HG03342 (cell line): ENCODE results near the gene ECHDC3.
"Not testable (repeated sequence)": the region's sequence is repeated elsewhere in the genome, so short reads cannot be mapped to it uniquely, and the experiment has no call there.

Experiments used
- ATAC-seq: cut with Tn5 transposase; IDR thresholded peaks from one replicate; pipeline ENCODE4 v1.9.1; 2021; ENCODE audit warnings: mild to moderate bottlenecking, moderate library complexity; ENCODE audit not compliant: unreplicated experiment

The ECHDC3 gene

DNA sequence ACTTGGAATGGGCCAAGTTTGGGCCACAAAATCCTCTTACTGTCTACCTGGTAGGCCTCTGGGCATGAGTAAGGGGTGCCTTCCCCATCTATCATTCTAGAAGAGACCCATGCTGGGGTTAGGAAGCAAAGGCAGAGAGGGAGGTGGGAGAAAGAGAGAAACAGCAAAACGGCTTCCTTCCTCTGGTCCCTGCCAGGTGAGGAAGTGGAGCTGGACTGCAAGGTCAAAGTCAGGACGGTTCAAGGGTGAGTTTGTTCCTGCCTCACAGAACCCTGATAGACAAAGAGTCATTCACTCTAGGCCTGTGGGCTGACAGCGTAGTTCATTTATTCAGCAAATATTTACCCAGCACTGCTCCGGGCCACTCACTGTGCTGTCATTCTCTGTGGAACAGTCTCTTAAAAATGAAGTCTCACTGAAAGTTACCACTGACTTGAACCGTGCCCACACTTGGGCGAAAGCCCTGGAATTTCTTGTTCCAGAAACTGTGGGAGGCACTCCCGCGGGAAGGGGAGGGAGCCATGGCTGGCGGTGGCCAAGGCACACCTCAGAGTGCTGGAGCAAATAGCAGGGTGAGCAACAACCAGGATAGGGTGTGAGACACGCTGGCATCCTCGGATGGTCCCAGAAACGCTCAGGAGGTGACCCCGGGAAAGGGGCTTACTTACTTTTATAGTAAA, 26.2 kb upstream of the ECHDC3 start:
- ATAC-seq = no peak

DNA sequence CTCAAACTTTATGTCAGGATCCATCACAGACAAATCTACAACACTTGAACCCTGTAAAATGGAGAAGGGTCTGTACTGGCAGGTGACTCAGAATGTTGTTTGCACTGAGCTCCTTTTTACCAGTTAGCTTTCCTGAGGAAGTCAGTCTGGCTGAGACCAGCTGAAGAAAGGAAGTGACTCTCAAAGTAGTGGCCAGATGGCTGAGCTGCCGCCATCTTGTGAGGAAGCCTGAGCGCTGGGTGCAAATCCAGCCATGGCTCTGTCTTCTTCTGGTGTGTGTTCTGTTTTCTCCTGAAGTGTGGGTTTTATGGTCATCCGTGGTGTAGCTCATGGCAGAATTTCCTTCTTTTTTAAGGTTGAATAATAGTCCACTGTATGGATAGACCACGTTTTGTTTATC, 25.5 kb upstream of the ECHDC3 start:
- no peak for ATAC-seq

DNA sequence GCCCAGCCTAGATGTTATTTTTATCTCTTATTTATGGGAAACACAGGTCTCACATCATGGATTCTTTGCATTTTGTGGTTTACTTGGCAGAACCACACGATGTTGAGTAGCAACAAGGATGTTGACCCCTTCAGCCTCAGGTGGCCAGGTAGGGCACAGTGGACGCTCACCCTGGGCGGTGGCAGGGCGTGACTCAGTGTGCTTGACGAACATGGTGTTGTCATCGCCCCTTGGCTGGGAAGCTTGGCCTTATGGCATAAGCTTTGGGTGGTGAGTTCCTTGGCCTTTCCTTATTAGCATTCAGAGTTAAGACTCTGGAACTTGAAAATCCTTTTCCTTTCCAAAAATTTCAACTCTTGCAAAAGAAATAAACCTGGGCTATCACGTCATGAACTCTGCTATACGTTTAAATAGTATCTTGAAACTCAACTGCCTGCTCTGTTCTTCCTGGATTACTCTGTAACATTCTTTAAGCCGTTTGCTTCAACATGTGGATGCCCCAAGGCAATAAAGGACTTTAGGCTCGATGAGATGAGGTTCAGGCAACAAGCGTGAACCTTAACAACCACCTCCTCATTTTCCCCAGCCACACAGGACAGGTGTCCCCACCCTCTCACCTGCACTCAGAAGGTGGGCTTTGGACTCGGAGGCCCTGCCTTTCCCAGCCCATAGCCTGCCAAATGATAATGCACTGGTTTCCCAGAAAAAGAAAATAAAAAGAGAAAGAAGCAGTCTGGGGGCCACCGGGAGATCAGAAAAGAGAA, 22.5 kb upstream of the ECHDC3 start:
- ATAC-seq = no peak

DNA sequence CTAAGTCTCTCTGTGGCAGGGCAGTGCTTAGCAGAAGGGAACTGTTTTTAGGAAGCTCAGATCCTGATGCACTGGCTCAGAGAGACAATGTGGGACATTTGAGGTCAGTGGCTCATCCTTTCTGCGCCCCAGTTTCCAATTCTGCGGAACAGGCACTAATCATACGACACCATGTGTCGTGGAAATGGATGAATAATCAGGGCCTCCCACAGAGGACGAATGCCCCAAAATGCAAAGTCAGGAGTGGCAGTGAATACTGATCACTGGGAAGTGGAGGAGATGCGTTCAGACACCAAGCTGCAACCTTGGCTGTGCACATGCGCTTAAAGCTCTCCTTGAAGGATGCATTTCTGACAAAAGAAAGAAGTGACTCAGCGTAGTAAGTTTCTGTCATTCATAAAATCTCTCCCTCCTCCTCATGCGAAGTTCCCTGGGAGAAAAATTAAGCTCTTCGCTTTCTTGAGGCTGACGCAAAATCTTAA, 21.9 kb upstream of the ECHDC3 start:
- no peak for ATAC-seq

DNA sequence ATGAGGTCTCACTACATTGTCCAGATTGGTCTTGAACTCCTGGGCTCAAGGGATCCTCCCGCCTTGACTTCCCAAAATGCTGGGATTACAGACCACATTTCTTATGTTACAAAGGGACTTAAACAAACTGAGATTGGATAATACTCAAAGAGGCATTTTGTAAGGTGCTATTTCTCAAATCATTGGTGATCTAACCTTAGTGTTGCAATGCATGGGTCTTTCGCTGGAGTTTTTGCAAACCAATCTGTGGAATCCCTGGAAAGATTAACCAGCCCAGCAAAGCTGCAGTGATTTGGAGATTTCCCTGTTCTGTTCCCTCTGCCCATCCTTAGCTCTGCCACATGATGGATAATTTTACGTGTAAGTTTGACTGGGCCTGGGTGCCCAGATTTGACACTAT, 20.4 kb upstream of the ECHDC3 start:
- ATAC-seq = no peak

DNA sequence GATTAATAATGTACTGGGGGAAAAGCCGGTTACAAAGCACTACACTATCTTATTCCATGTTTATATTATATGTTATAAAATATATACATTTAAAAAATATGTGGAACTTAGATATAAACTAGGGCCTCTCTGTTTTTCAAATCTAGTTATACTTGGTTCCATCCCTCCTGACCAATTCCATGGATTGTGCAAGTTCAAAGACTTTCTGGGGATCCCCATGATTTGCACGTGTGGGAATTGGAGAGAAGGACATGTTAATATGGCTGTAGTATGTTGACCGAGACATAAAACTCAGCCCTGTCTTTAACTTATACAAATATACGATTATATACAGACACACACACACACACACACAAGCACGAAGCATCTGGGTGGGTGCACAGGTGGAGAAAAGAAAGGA, 18.8 kb upstream of the ECHDC3 start:
- no peak for ATAC-seq

DNA sequence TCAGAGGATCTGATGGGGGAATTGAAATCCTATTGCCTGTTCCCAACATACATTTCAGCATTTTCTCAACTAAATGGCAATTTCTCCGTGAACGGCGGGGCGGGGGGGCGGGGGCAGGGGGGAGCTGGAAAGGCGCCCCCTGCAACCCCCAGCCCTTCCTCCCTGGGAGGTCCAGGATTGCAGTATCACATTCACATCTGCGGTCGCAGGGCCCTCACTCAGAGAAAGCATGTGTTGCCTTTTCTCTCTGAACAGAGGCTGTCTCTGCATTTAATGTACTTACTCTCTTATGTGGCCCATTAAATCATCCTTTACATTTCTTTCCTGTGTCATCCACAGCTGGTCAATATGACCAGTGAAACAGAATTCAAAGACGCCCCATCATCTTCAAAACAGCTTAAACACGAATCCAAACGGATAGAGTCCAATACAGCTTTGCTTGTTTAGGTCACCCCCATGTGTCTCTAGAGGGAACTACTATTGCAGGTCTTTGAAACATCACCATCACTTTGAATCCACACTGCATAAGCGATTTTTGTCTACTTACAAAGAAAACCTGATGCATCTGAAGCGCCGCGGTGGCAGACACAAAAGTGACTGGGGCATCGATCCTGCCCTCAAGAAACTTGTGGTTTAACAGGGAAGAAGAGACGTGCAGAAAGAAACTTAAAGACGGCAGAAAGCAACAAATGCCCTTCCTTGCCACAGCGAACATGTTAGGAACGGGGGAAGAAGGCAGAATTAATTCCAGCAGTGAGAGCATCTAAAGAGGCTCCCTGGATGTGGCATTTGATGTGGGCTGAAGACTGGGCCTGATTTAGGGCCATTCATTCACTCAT, 17.0 kb upstream of the ECHDC3 start:
- no peak for ATAC-seq

DNA sequence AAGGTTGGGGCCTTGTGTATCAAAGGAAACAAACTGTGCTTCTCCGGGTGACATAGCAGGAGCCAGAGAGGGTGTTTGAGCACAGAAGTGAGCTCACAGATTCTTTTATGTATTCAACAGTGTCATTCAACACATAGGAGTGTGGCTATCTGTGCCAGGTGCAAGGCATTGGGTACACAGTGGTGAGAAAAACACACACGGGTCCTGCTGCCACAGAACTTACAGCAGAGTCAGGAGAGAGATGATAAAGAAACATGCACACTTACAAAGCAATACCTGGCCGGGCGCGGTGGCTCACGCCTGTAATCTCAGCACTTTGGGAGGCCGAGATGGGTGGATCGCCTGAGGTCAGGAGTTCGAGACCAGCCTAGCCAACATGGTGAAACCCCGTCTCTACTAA, 16.3 kb upstream of the ECHDC3 start:
- ATAC-seq = no peak

DNA sequence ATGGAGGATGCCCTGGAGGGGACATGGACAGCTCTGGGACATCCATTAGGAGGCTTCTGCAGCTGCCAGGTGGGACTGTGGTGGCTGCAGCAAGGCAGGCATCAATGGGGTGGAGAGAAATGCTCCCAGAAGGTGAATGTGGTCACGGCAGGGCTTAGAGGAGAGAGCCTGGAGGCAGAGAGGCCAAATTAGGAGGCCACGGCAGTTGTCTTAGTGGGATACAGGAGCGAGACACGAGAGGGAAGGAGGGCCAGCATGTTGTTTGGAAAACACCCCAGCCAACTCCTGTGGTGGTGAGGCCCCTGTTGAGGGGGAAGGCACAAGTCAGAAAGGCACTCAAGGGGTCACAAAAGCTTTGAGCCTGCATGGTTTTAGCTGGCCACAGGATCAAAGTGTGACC, 14.6 kb upstream of the ECHDC3 start:
- no peak for ATAC-seq

DNA sequence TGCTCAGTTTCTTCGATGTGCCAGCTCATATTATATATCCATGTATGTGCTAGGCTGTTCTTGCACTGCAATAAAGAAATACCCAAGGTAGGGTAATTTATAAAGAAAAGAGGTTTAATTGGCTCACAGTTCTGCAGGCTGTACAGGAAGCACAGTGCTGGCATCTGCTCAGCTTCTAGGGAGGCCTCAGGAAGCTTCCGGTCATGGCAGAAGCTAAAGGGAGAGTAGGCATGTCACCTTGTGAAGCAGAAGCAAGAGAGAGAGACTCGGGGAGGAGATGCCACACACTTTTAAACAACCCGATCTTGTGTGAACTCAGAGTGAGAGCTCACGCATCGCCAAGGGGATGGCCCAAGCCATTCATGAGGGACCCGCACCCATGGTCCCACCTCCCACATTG, 13.8 kb upstream of the ECHDC3 start:
- ATAC-seq = no peak

DNA sequence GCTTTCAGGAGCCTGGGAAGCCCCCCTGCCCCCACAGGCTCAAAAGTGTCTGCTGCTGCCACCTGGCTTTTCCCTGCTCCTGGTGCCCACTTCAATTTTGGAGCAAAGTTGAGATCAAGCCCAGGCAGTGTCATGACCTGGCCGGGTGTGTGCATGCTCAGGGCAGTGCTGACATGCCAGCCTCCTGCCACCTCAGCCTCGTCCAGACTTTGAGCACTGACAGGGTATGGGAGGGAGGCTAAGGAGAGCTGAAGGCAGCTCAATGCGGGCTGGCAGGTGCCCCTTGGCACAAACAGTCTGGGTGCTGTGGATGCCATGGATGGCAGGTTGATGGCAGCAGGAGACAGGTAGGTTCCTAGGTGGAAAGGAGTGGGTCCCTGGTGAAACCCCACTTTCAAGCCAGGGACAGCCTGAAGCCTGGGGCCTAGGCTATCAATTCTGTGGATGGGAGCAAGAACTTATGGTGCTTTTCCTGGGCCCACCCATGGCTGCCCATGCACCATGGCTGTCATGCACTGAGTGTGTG, 12.3 kb upstream of the ECHDC3 start:
- ATAC-seq = no peak

DNA sequence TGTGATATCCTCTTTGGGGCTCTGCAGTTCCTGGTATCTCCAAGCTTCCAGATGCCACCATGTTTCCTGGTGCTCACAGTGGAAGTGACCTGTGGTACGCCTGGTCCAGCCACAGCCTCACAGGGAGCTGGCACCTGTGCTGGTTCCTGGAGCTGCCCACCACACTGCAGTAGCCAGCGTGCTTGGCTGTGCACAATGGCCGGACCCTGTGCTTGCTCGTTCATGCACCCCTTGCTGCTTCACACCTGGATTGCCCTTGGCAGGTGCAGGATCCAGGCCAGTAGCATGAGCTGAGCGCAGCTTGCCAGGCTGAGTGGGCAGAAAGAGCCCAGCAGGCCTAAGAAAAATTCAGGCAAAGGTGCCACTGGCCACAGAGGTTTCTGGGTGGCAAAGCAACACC, 11.4 kb upstream of the ECHDC3 start:
- no peak for ATAC-seq

DNA sequence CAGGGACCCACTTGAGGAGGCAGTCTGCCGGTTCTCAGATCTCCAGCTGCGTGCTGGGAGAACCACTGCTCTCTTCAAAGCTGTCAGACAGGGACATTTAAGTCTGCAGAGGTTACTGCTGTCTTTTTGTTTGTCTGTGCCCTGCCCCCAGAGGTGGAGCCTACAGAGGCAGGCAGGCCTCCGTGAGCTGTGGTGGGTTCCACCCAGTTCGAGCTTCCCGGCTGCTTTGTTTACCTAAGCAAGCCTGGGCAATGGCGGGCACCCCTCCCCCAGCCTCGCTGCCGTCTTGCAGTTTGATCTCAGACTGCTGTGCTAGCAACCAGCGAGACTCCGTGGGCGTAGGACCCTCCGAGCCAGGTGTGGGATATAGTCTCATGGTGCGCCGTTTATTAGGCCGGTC, 5.4 kb upstream of the ECHDC3 start:
- ATAC-seq = not testable (repeated sequence)

DNA sequence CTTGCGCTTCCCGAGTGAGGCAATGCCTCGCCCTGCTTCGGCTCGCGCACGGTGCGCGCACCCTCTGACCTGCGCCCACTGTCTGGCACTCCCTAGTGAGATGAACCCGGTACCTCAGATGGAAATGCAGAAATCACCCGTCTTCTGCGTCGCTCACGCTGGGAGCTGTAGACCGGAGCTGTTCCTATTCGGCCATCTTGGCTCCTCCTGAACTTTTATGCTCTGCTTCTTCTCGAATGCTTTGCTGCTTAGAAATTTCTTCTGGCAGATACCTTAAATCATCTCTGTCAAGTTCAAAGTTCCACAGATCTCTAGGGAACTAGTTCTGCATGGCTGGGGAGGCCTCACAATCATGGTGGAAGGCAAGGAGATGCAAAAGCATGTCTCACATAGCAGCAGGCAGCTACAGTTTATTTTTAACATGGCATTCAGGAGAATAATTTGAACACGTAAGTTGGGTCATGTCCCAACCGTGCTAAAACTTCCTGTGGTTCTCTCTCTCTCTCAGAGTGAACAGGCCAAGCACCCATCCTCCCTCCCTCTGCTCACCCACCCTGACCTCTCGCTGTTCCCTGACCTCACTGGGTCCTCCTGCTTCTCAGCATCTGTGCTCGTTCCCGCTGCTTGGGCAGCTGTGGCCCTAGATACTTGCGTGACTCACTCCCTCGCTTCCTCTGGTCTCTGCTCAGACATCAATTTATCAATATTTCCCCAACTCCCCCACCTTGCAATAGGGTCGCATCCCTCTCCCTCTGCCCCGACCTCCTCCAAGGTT, 4.7 kb upstream of the ECHDC3 start:
- not testable (repeated sequence) for ATAC-seq

DNA sequence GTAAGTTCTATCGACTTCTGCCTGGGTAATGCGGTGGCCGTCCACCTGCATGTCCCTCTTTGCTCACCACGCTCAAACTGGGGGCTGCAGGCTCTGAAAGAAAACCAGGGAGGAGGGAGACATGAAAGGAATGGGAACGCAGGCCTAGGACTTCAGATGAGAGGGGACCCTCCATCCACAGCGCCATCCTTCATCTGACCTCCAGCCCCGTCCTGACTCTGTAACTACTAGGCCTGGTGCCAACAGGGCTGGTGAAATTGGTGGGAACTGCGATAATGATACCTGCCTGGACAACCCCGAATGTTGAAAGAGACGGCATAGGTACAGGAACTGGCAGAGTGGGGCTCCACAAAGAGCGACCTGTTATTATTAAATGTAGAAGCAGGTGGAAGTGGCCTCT, 1.3 kb upstream of the ECHDC3 start:
- ATAC-seq = no peak

DNA sequence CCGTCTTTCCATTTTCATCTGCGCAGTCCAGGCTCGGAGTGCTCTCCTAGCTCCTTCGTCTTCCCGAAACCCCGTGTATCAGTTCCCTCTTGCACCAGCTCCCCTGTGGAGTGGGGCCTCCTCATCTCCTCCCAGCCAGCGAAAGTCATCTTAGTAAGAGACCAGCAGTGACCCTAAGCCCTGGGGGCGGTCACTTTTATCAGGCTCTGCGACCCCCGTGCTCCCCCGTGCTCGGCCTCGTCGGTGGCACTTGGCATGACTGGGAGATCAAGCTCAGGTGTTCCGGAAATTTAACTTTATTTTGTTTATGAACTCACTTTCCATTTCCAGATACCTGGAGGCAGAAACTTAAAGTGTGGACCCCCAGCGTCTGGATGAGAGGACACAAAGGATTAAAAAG, 574 bp upstream of the ECHDC3 start:
- no peak for ATAC-seq

DNA sequence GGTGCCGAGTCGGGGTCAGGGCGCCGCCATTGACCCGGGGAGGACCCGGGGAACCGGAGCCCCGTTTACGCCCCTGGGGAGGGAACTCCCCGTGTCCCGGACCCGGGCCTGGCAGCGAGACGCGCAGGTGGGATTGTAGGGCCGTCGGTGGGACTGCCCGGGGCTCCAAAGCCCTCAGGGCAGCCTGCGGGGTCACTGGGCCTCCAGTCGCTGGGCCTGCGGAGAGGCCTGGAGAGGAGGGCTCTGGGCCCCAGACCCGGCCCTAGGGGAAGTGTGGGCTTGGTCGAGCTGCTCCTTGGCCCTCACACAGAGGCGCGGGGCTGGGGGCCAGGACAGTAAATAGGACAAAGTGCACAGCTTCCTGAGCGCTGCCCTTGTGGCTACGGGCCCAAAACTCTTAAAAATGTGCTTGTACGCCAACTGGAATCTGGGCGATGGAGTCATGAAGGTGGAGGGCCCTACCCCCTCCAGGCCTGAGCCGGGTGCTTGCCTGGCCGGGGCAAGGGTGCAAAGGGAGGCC, 657 bp downstream of the ECHDC3 start:
- no peak for ATAC-seq

DNA sequence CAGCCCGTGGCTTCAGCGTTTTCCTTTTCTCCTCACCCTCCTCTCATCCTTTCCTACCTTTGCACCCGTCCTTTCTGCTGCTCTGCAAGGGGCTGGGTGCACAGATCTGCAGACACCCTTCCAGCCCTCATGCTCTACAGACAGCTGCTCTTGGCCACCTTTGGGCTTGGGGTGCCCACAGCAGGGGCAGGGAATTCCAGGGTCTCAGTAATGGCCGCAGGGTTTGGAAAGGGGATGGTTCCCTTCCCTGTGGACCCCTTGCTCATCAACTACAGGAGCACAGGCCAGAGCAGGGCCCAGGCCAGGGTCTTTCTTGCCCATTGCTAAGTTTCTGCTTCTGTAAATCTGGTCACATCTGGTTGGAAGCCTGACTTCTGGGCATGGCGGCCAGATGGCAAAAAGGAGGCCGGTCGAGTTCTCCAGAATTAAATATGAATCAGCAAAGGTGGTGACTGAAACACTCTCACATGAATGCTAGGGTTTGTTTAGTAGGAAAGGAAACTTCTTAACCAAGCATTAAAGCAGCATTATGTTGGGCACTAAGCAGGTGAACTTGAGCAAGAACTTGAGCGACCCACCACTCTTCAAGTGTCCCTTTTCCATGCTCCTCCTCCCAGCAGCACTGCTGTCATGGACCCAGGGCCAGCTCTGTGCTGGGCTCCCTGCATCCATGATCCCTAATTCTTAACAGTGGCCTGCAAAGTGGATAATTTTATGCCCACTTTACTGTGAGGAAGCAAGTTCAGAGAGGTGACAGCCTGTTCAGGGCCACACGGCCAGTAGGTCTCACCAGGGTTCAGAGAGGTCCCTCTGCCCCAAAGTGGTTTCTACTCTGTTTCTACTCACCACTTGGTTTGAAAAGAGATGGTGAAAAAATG, 1.5 kb downstream of the ECHDC3 start:
- no peak for ATAC-seq

DNA sequence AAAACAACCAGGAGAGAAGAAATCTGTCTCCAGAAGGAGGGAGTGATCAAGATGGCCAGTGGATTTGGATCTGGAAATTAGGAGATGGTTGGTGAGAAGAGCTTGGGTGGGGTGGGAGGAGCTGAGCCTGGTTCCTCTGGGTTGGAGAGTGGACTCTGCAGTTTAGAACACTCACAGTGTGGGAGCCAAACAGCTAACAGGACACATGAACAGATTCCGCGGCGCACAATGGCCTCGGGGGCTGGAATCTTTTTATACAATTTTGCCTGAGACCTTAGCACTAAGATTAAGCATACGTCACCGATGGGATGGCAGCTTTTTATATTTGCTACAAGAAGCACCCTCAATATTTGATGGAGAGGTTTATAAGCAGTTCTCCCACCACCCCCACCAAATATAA, 2.9 kb downstream of the ECHDC3 start:
- ATAC-seq = no peak
